RWPE1 (cell line): ENCODE data around the gene PBX3.

Source experiments
- CTCF ChIA-PET: fragments of 350-600 bp; sonication (Branson Sonifier 250); formaldehyde crosslinking; extraction: SDS; loops from one replicate; lab custom pipeline; 2021; lab: Yijun Ruan, JAX
- POLR2A ChIA-PET: fragments of 400-600 bp; formaldehyde crosslinking; extraction: SDS; loops from one replicate; lab custom pipeline; 2020; ENCODE audit warnings: antibody characterized with exemption; ENCODE audit not compliant: low non-redundant PET; lab: Yijun Ruan, JAX
- DNase-seq: peaks from one replicate; pipeline ENCODE4 v3.0.0; 2012; ENCODE audit warnings: low spot score
- H3K27ac ChIP-seq: fragments of 450-650 bp; 2 replicates; pipeline ENCODE4 v1.5.1; 2017
- CTCF ChIP-seq: fragments of 450-650 bp; conservative IDR thresholded peaks from 2 replicates; pipeline ENCODE4 v1.5.1; 2017; ENCODE audit warnings: low read depth, mild to moderate bottlenecking

Gene PBX3

DNA sequence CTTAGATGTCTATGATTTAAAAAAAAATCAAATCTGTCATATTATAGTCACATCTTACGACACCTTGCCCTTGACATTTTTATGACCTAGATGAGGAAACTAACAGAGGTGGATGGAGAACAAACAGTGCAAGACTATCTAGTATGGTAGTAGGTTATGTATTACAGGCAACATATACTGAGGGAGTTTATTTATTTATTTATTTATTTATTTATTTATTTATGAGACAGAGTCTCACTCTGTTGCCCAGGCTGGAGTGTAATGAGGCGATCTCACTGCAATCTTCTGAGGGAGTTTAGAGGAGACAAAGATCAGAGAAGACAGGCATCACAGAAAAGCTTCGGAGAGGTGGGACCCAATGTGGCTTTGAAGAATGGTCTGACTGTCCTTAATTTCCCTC lies 4.5 kb upstream of the PBX3 start:
- no peak for DNase-seq
- TF ChIP-seq CTCF: no peak
- H3K27ac ChIP-seq: no peak overlapping the region
- POLR2A ChIA-PET: no interaction called here
- CTCF ChIA-PET: interaction anchor here (0.7 kb wide), 1 partner anchor 50 kb away, joined by 3 read pairs; no protein-coding TSS in a partner anchor

DNA sequence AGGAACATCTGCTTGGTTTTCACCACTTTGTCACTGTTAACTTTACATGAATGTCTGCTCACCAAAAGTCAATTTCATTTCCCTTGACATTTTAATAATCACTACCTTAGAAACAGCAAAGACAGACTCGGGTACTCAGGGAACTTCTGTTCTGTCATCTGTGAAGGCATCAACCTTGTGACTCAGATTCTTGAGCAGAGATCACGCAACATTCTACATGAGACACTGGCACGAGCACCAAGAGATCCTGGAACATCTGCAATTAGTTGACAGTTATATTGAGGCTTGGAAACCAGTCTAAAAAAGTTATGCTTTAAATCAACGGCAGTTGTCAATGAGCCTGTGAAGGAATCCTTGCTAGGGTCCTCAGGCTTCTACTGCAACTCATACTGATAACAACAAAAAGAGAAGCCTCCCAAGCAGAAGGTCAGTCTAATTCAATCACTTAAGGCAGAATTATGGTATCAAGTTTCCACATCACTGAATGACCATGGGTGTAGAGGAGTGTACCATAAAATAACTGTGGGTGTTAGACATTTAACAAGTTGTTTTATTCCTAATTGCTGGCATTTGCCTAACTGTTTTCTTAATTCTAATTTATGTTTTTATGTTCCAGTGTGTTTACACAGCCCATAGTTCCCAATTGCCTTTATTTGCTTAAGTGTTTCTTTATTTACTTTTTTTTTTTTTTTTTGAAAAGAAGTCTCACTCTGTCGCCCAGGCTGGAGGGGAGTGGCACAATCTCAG lies 3.3 kb upstream of the PBX3 start:
- no peak for TF ChIP-seq CTCF
- no peak overlapping the region for H3K27ac ChIP-seq
- ChIA-PET CTCF (no interaction called here), POLR2A (no interaction called here)
- no peak for DNase-seq

DNA sequence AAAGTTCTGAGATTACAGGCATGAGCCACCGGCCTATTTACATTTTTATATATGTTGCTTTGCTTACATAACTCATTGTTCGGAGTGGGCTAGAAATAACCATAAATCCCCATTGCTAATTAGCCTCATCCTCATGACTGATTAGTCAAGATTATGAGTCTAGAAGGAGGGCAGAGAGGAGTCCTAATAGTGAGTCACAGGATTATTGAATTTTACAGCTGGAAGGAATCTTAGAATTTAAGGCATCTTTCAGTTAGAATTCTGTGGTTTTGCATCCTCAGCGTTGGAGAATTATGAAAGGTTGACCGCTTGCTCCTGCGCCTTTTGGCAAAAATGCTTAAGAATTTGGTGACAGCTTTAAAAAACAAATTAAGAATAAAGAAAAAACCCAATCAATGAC lies 2.6 kb upstream of the PBX3 start:
- no peak for TF ChIP-seq CTCF
- ChIA-PET CTCF (interaction anchor here (0.6 kb wide), 1 partner anchor 884 kb away, joined by 4 read pairs; no protein-coding TSS in a partner anchor), POLR2A (interaction anchor here (0.5 kb wide), 1 partner anchor 119 kb away, joined by 12 read pairs; no protein-coding TSS in a partner anchor)
- no peak for DNase-seq
- H3K27ac ChIP-seq: no peak overlapping the region

- CTCF ChIA-PET: interaction anchor here (0.6 to 1.4 kb wide), 3 partner anchors 102 to 884 kb away, joined by 3 to 5 read pairs (median 4); no protein-coding TSS in a partner anchor
- POLR2A ChIA-PET: interaction anchor here (0.5 kb wide), 1 partner anchor 120 kb away, joined by 12 read pairs; no protein-coding TSS in a partner anchor
- no peak overlapping the region for H3K27ac ChIP-seq
- DNase-seq: no peak
- no peak for TF ChIP-seq CTCF
Observed at GRCh38 chr9:125745018-125745417, 2.2 kb upstream of the PBX3 start.

- no peak for DNase-seq
- no peak for TF ChIP-seq CTCF
- POLR2A ChIA-PET: interaction anchor here (0.9 kb wide), 1 partner anchor 39 kb away, joined by 4 read pairs; the partner anchor contains the start of gene MAPKAP1
- CTCF ChIA-PET: interaction anchor here (0.6 to 1.4 kb wide), 4 partner anchors 103 to 503 kb away, joined by 3 to 5 read pairs (median 3); no protein-coding TSS in a partner anchor
- H3K27ac ChIP-seq: peak overlapping the region; percentile 97
Observed at GRCh38 chr9:125745682-125746016, 1.5 kb upstream of the PBX3 start.

DNA sequence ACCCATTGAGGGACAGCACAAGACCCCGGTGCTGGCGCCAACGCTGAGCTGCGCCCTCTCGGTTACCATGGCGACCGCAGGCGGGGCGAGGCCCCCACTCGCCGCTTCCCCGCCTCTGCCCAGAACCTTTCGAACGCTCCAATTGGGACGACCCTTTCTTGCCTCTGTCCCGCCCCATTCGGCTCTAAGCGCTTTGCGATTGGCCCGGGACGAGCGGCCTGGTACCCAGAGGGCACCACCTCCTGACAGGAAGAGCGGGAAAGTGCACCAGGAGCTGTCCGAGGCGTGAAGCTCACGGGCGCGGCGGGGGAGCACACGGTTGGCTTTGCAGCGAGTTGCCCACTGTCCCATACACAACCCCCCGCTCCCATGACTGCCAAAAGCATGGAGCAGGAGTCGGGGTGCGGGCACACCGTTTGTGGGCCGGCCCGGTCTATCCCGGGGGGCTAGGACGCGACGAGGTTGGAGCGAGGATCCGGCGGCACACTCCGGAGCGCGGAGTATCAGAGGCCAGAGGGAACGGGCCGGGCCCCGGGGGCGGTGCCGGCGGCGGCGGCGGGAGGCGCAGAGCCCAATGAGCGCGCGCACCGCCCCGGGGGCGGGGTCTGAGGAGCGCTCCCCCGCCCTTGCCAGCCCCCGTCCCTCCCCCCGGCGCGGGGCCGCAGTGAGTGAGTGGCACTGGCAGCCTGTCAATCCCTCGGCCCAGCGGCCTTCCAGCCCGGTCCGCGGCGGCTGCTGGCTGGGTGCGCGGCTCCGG lies 978 bp upstream of the PBX3 start:
- CTCF ChIA-PET: interaction anchor here (0.5 to 1.4 kb wide), 4 partner anchors 187 to 504 kb away, joined by 3 to 4 read pairs (median 3); no protein-coding TSS in a partner anchor
- peak; percentile 99 for DNase-seq
- peak overlapping the region; percentile 97 for H3K27ac ChIP-seq
- TF ChIP-seq CTCF: no peak
- POLR2A ChIA-PET: interaction anchor here (0.9 kb wide), 1 partner anchor 39 kb away, joined by 4 read pairs; the partner anchor contains the start of gene MAPKAP1
